Tibial nerve (tissue), 4 donors: ENCODE measurements around the gene TAF1. TPM values are rescaled to one million over a fixed set of nuclear protein-coding genes. Genes with fewer than 3 reads are reported as not detected.
A peak's percentile ranks its signal among the peaks of the same experiment; 100 is the strongest.
"Not testable (repeated sequence)": the region's sequence is repeated elsewhere in the genome, so short reads cannot be mapped to it uniquely, and the experiment has no call there.

ENCODE experiments used
- DNase-seq, 2 donors: peaks; one replicate each; pipeline ENCODE4 v3.0.0-alpha.2; 2019; ENCODE audit warnings: low spot score in 2 of 2
- H3K27ac ChIP-seq, 4 donors: fragments of 200-600 bp; sonication (generic) in 3 of 4; one replicate each; pipeline ENCODE4 v1.5.1; 2017 to 2019; ENCODE audit warnings: mild to moderate bottlenecking in 1 of 4
- H3K27me3 ChIP-seq, 2 donors: fragments of 200-600 bp; sonication (generic) in 1 of 2; one replicate each; pipeline versions ENCODE4 v1.5.1 to v1.6.0; 2017 to 2019
- H3K36me3 ChIP-seq, 3 donors: fragments of 200-600 bp; sonication (generic); one replicate each; pipeline ENCODE4 v1.5.1; 2018 to 2019
- H3K4me1 ChIP-seq, 4 donors: fragments of 200-600 bp; sonication (generic) in 3 of 4; one replicate each; pipeline ENCODE4 v1.5.1; 2017 to 2019
- H3K4me3 ChIP-seq, 4 donors: fragments of 200-600 bp; sonication (generic) in 3 of 4; one replicate each; pipeline ENCODE4 v1.5.1; 2017 to 2019; ENCODE audit warnings: mild to moderate bottlenecking in 1 of 4, moderate library complexity in 1 of 4
- H3K9me3 ChIP-seq, 4 donors: fragments of 200-600 bp; sonication (generic) in 3 of 4; one replicate each; pipeline ENCODE4 v1.5.1; 2017 to 2019
- CTCF ChIP-seq, 5 experiments: fragments of 200-600 bp in 3 of 5; fragments of 450-650 bp in 2 of 5; sonication (generic) in 3 of 5; IDR thresholded peaks; one replicate each; pipeline ENCODE4 v1.5.1; 2016 to 2019; ENCODE audit warnings: antibody characterized with exemption in 5 of 5, mild to moderate bottlenecking in 3 of 5, moderate library complexity in 2 of 5
- EP300 ChIP-seq, 2 donors: sonication (generic); formaldehyde crosslinking; IDR thresholded peaks; one replicate each; pipeline ENCODE4 v1.6.1; 2017; ENCODE audit warnings: antibody characterized with exemption in 2 of 2, mild to moderate bottlenecking in 1 of 2
- POLR2A ChIP-seq, 2 donors: fragments of 450-650 bp; IDR thresholded peaks; one replicate each; pipeline ENCODE4 v1.6.1; 2017; ENCODE audit warnings: antibody characterized with exemption in 2 of 2, mild to moderate bottlenecking in 2 of 2, moderate library complexity in 2 of 2
- WGBS, 2 donors: methylation state at CpG; one replicate each; pipeline ENCODE4 v1.1.5; 2018; 5-methylcytosine and 5-hydroxymethylcytosine counted together
- small RNA-seq: library from RNA; depleted of rRNA; stranded (forward); fragments of <200 nt; gene quantifications from one replicate; pipeline ENCODE3, GENCODE V24; 2016
- total RNA-seq, 4 donors: library from RNA; depleted of rRNA; stranded (reverse); fragments of >200 nt; gene quantifications; one replicate each; pipeline ENCODE4 v1.1.0, GENCODE V29; 2016

TAF1 gene
- total RNA-seq, 4 donors from 2014 or later: 49.6 to 75.6 (median 69.9) TPM

GRCh38 chrX:71504346-71504745 lies 138.2 kb downstream of the TAF1 start:
- no peak for DNase-seq
- no peaks in the 10 kb centered on the region for H3K36me3 ChIP-seq
- 61% methylated on average over 1 of the region's 1 CpG; no CpG with 5 or more reads in 1 of the 2 donors for WGBS, 2 donors
- H3K4me3 ChIP-seq: no peak overlapping the region
- TF ChIP-seq POLR2A (IDR thresholded peaks at IDR 0.05): no peak
- TF ChIP-seq EP300 (IDR thresholded peaks at IDR 0.05): no peak
- TF ChIP-seq CTCF (IDR thresholded peaks at IDR 0.05): no peak
- H3K27ac ChIP-seq: no peak overlapping the region
- H3K9me3 ChIP-seq: no peaks in the 10 kb centered on the region
- no peaks in the 10 kb centered on the region for H3K4me1 ChIP-seq
- H3K27me3 ChIP-seq: no peaks in the 10 kb centered on the region

- Histone ChIP-seq H3K9me3 (no peaks in the 10 kb centered on the region), H3K4me1 (no peaks in the 10 kb centered on the region), H3K27ac (no peak overlapping the region), H3K36me3 (no peaks in the 10 kb centered on the region), H3K4me3 (no peak overlapping the region), H3K27me3 (no peaks in the 10 kb centered on the region)
- no peak for DNase-seq
- TF ChIP-seq POLR2A (IDR thresholded peaks at IDR 0.05): no peak
- TF ChIP-seq EP300 (IDR thresholded peaks at IDR 0.05): no peak
- no peak for TF ChIP-seq CTCF (IDR thresholded peaks at IDR 0.05)
- 88 to 91% methylated on average over 1 of the region's 1 CpG for WGBS, 2 donors
These were observed 143.1 kb downstream of the TAF1 start for GRCh38 chrX:71509289-71509688.

GRCh38 chrX:71510161-71510560 lies 144.0 kb downstream of the TAF1 start:
- Histone ChIP-seq H3K27ac (no peak overlapping the region), H3K4me3 (no peak overlapping the region), H3K9me3 (no peaks in the 10 kb centered on the region), H3K27me3 (no peaks in the 10 kb centered on the region), H3K36me3 (no peaks in the 10 kb centered on the region), H3K4me1 (peaks cover 0 to 4% (median 0%) of the 10 kb centered on the region in 4 donors)
- WGBS, 2 donors: 86 to 96% methylated on average over 2 of the region's 2 CpGs
- no peak for DNase-seq
- no peak for TF ChIP-seq POLR2A (IDR thresholded peaks at IDR 0.05)
- no peak for TF ChIP-seq EP300 (IDR thresholded peaks at IDR 0.05)

- H3K27ac ChIP-seq: peak overlapping the region in 1 of 4 donors; percentile 16
- H3K4me3 ChIP-seq, H3K27me3 ChIP-seq, H3K4me1 ChIP-seq, DNase-seq, H3K9me3 ChIP-seq, H3K36me3 ChIP-seq: not testable (repeated sequence)
- WGBS, 2 donors: 97 to 100% methylated on average over 4 of the region's 4 CpGs
These were observed 147.6 kb downstream of the TAF1 start for GRCh38 chrX:71513731-71514130.

DNA sequence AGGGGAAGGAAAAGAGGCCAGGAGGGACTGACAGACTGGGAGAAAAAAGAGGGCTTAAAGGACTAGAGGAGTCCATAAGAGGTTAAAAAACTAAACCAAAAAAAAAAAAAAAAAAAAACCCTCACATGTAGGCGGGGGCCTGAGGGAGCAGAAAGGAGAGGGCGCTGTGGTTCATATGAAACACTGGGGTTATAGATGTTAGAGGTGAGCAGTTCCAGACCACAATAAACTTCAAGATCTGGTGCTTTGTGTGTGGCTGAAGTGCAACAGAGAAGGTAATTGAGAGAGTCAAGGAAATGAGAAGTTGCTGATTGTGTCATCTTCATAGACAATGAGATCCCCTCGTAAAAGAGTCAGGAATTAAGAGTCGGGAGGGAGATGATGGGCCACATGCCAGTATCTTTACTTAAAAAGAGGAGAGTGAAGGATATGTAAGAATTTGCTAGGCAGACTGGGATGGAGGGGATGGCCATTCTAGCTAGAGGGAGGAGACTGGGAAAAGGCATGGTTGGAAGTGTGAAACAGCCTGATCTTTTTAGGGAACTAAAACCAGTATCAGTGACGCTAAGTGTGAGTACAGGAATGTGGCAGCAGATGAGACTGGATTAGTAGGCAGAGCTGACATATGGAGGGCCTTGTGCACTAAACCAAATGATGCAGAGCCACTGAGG lies 148.3 kb downstream of the TAF1 start:
- H3K4me3 ChIP-seq: no peak overlapping the region
- H3K27me3 ChIP-seq: no peaks in the 10 kb centered on the region
- DNase-seq: no peak
- no peaks in the 10 kb centered on the region for H3K9me3 ChIP-seq
- H3K4me1 ChIP-seq: peaks cover 0 to 5% (median 0%) of the 10 kb centered on the region in 4 donors
- no peak for TF ChIP-seq POLR2A (IDR thresholded peaks at IDR 0.05)
- no peak for TF ChIP-seq EP300 (IDR thresholded peaks at IDR 0.05)
- TF ChIP-seq CTCF (IDR thresholded peaks at IDR 0.05): no peak
- WGBS, 2 donors: 11 to 35% methylated on average over 5 of the region's 5 CpGs
- no peaks in the 10 kb centered on the region for H3K36me3 ChIP-seq
- peak overlapping the region in 2 of 4 donors; percentile 16 to 50 for H3K27ac ChIP-seq

DNA sequence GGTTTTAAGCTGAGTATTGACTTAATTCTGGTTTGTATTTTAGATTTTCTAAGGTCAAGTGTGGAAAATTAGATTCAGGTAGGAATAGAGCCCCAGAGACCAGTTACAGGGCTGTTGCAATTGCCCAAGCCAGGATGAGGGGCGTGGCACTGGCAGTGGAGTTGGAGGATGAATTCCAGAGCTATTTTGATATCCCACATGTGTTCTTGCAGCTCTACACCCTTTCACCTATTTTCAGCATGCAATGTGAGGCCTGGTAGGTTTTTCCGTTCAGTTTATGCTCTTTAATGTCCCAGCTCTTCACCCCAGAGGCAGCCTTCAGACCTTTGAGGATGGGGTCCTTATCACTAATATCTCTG lies 148.9 kb downstream of the TAF1 start:
- Histone ChIP-seq H3K4me1 (peaks cover 0 to 5% (median 0%) of the 10 kb centered on the region in 4 donors), H3K4me3 (no peak overlapping the region), H3K27me3 (no peaks in the 10 kb centered on the region), H3K36me3 (no peaks in the 10 kb centered on the region), H3K9me3 (no peaks in the 10 kb centered on the region), H3K27ac (peak overlapping the region in 1 of 4 donors; percentile 50)
- 71 to 75% methylated on average over 2 of the region's 2 CpGs for WGBS, 2 donors
- no peak for TF ChIP-seq POLR2A (IDR thresholded peaks at IDR 0.05)
- TF ChIP-seq CTCF (IDR thresholded peaks at IDR 0.05): no peak
- TF ChIP-seq EP300 (IDR thresholded peaks at IDR 0.05): no peak
- peak in 1 of 2 donors; percentile 9 for DNase-seq

Small RNAs within 50 kb of the gene (small RNA-seq; reads per million reads assigned to genes)
- not detected for gene AL590762.4
- gene RF00019: not detected

Other genes starting within 250 kb of the TAF1 start
- 10 to 100 TPM; 30.8 to 65.8 (median 48.3) TPM for gene MED12, start 247.8 kb upstream of the TAF1 start, total RNA-seq
- 10 to 100 TPM; 10.4 to 19.2 (median 10.8) TPM for gene NLGN3, start 221.5 kb upstream of the TAF1 start, total RNA-seq
- gene GJB1, start 143.1 kb upstream of the TAF1 start, total RNA-seq: 10 to 100 TPM in 3 of 4 donors, 1 to 10 TPM in 1; 5.1 to 22.5 (median 16.3) TPM
- 10 to 100 TPM; 13.2 to 21.0 (median 17.4) TPM for gene ZMYM3, start 112.2 kb upstream of the TAF1 start, total RNA-seq
- 100 to 1,000 TPM; 180 to 247 (median 218) TPM for gene NONO, start 82.7 kb upstream of the TAF1 start, total RNA-seq
- 10 to 100 TPM in 2 of 4 donors, 1 to 10 TPM in 1, under 1 TPM in 1; 0.66 to 20.1 (median 6.2) TPM for gene ITGB1BP2, start 64.6 kb upstream of the TAF1 start, total RNA-seq
- 100 to 1,000 TPM; 175 to 256 (median 231) TPM for gene OGT, start 166.7 kb downstream of the TAF1 start, total RNA-seq
- 10 to 100 TPM in 2 of 4 donors, 1 to 10 TPM in 2; 2.8 to 12.9 (median 8.8) TPM for gene GCNA, start 212.1 kb downstream of the TAF1 start, total RNA-seq